Measurements from ENCODE around the gene U2AF1L4.

The U2AF1L4 gene

GRCh38 chr19:35786299-35787160 is 41.3 kb upstream of the U2AF1L4 start:
- in situ Hi-C loops (cut with HindIII; ENCODE audit: low sequenced_read_pairs) = no loop called here
- no peak overlapping the region for H3K4me3 ChIP-seq (ENCODE audit: low read depth, low read length)
- TF ChIP-seq CTCF (IDR thresholded peaks at IDR 0.05; ENCODE audit: low read depth, low read length, missing control alignments) = no peak
- no peak for DNase-seq (ENCODE audit: low read depth)

GRCh38 chr19:35785339-35785627 is 40.1 kb upstream of the U2AF1L4 start:
- in situ Hi-C loops (cut with HindIII; ENCODE audit: low sequenced_read_pairs) = no loop called here
- TF ChIP-seq CTCF (IDR thresholded peaks at IDR 0.05; ENCODE audit: low read depth, low read length, missing control alignments) = no peak
- DNase-seq (ENCODE audit: low read depth) = no peak
- no peak overlapping the region for H3K4me3 ChIP-seq (ENCODE audit: low read depth, low read length)

- in situ Hi-C loops (cut with HindIII; ENCODE audit: low sequenced_read_pairs) = no loop called here
- no peak overlapping the region for H3K4me3 ChIP-seq (ENCODE audit: low read depth, low read length)
- TF ChIP-seq CTCF (IDR thresholded peaks at IDR 0.05; ENCODE audit: low read depth, low read length, missing control alignments) = no peak
- no peak for DNase-seq (ENCODE audit: low read depth)
Observed at GRCh38 chr19:35784503-35785338, 39.5 kb upstream of the U2AF1L4 start.

- DNase-seq (ENCODE audit: low read depth) = no peak
- no peak for TF ChIP-seq CTCF (IDR thresholded peaks at IDR 0.05; ENCODE audit: low read depth, low read length, missing control alignments)
- H3K4me3 ChIP-seq (ENCODE audit: low read depth, low read length) = no peak overlapping the region
- in situ Hi-C loops (cut with HindIII; ENCODE audit: low sequenced_read_pairs) = no loop called here
Observed at GRCh38 chr19:35783469-35784434, 38.5 kb upstream of the U2AF1L4 start.

- no peak overlapping the region for H3K4me3 ChIP-seq (ENCODE audit: low read depth, low read length)
- no peak for DNase-seq (ENCODE audit: low read depth)
- in situ Hi-C loops (cut with HindIII; ENCODE audit: low sequenced_read_pairs) = no loop called here
- TF ChIP-seq CTCF (IDR thresholded peaks at IDR 0.05; ENCODE audit: low read depth, low read length, missing control alignments) = no peak
Observed at GRCh38 chr19:35782589-35782988, 37.4 kb upstream of the U2AF1L4 start.

GRCh38 chr19:35781650-35782049 is 36.4 kb upstream of the U2AF1L4 start:
- H3K4me3 ChIP-seq (ENCODE audit: low read depth, low read length) = no peak overlapping the region
- in situ Hi-C loops (cut with HindIII; ENCODE audit: low sequenced_read_pairs) = no loop called here
- DNase-seq (ENCODE audit: low read depth) = no peak
- no peak for TF ChIP-seq CTCF (IDR thresholded peaks at IDR 0.05; ENCODE audit: low read depth, low read length, missing control alignments)
